HAP-1 (cell line): ENCODE measurements around the gene TEX261.
A peak's percentile ranks its signal among the peaks of the same experiment; 100 is the strongest.

Source experiments
- DNase-seq, 2 experiments: peaks; one replicate each; pipeline ENCODE4 v3.0.0-alpha.2; 2016 to 2020; ENCODE audit warnings: low spot score in 2 of 2
- H3K27me3 ChIP-seq: fragments of 250-450 bp; sonication (Bioruptor Pico); 2 replicates; pipeline ENCODE4 v1.5.1; 2020; ENCODE audit warnings: low read depth, mild to moderate bottlenecking, moderate library complexity
- H3K36me3 ChIP-seq: fragments of 250-450 bp; sonication (Bioruptor Pico); replicated peaks from 2 replicates; pipeline ENCODE4 v1.5.1; 2020; ENCODE audit warnings: mild to moderate bottlenecking
- H3K4me1 ChIP-seq: fragments of 250-450 bp; sonication (Bioruptor Pico); 2 replicates; pipeline ENCODE4 v1.5.1; 2020; ENCODE audit warnings: mild to moderate bottlenecking
- H3K4me3 ChIP-seq: fragments of 250-450 bp; sonication (Bioruptor Pico); 2 replicates; pipeline ENCODE4 v1.5.1; 2020; ENCODE audit warnings: mild to moderate bottlenecking, moderate library complexity
- H3K9me3 ChIP-seq: fragments of 250-450 bp; sonication (Bioruptor Pico); 2 replicates; pipeline ENCODE4 v1.5.1; 2020; ENCODE audit warnings: mild to moderate bottlenecking, moderate library complexity
- in situ Hi-C: fragments of 300-500 bp; cut with MboI; formaldehyde crosslinking; loops from 3 replicates; pipeline ENCODE4 v1.14.3; 2020; ENCODE audit warnings: low sequenced_read_pairs, inconsistent platforms, mixed read lengths

Gene TEX261

DNA sequence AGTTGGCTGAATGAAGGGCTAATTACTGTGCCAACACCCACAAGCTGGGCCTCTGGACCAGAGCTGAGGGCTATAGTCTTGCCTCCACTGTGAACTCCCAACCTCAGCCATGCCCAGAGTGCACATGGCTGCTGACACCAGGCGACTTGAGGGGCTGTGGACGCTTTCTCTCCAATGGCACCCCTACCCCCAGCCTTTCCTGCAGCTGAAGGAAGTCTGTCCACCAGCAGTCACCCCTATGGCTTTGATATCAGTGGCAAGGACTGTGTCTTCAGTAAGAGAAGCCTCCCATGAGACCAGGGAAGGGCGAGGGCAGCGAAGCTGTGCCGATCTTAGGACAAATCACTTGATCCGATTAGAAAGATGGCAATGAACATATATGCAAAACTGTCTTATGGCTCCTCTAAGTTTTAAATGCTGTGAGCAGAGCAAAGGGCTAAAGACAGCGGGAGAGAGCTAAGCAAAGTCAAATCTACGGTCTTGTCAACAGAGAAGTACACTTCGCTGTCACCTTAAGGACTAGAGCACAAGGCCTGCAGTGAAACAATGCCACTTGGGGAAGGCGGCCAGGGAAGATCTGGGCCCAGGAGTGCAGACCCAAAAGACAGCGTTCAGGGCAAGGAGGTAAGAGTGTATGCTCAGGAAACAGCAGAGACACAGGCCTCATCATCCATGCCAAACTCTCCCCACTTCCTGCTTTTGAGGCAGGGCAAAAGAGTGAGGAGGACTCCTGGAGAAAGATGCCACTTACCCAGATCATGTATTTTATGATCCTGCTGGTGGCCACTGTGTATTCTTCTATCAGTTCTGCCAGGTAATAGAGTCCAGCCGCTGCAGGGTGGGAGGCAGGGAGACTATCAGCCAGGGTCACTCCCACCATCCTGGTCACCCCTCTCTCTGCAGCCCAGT, 1.5 kb downstream of the TEX261 start:
- Histone ChIP-seq H3K9me3 (no peaks in the 10 kb centered on the region), H3K4me3 (peak overlapping the region; percentile 92), H3K36me3 (peaks cover 25% of the 10 kb centered on the region), H3K27me3 (no peaks in the 10 kb centered on the region), H3K4me1 (peaks cover 9% of the 10 kb centered on the region)
- in situ Hi-C loops: no loop called here
- DNase-seq: no peak

GRCh38 chr2:70991742-70992141, 2.9 kb downstream of the TEX261 start:
- DNase-seq: no peak
- H3K4me3 ChIP-seq: no peak overlapping the region
- in situ Hi-C loops: no loop called here
- no peaks in the 10 kb centered on the region for H3K9me3 ChIP-seq
- peaks cover 36% of the 10 kb centered on the region for H3K36me3 ChIP-seq
- H3K4me1 ChIP-seq: peaks cover 9% of the 10 kb centered on the region
- no peaks in the 10 kb centered on the region for H3K27me3 ChIP-seq

GRCh38 chr2:70991142-70991541, 3.5 kb downstream of the TEX261 start:
- Histone ChIP-seq H3K36me3 (peaks cover 41% of the 10 kb centered on the region), H3K9me3 (no peaks in the 10 kb centered on the region), H3K4me1 (peaks cover 9% of the 10 kb centered on the region), H3K4me3 (no peak overlapping the region), H3K27me3 (no peaks in the 10 kb centered on the region)
- in situ Hi-C loops: no loop called here
- DNase-seq: no peak

DNA sequence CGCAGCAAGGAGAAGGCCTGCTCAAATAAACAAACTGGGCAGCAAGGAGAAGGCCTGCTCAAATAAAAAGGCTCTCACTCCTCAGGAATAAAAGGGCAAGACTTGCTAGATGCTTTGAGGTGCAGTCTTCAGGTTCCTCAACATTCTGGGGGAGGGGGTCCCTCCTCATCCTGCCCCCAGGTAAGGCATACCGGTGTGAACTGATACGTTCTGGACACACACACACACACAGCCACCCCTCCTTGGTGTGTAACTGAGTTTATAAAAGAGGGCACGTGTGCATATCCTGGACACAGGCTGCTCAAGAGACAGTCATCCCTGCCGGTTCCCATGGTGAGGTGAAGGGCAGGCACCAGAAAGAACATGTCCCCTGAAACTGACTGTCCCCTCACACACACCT, 4.5 kb downstream of the TEX261 start:
- in situ Hi-C loops: no loop called here
- H3K36me3 ChIP-seq: peaks cover 46% of the 10 kb centered on the region

DNA sequence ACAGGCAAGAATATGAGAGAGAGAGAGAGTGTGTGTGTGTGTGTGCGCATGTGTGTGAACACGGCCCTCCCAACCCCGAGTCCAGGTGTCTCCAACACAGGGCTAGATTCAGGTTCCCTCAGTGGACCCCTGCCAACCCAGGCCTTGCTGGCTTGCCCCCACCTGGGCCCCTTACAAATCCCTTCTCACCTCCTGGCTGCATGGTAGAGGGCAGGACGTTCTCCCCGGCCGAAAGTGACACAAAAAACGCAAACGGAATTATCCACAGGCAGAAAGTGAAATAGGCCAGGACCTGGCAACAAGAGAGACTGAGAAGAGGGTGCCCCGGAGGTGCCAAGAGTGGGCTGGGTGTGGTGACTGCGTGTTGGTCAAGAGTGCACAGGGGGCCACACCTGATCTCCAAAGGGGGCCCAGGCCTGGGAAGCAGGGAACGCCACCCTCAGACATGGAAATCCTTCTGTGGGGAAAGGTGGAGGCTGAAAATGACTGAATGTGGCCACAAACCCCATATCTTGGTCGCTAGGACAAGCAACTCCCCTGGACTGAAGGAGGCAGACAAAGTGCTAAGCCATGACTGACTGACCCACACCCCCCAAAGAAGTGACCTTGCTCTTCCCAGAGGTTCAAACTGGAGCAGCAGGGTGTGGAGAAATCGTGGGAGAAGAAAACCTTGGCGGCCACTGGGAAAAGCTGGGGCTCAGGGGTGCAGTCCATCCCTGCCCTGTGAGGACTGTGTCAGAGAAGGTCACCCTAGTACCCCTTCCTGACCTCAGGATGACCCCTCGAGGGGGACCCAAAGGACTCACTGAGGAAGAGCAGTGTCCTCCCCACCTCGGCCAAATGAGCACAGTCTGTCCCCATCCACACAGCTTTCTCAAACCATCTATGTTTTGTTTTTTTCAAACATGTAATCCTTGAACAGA, 5.7 kb downstream of the TEX261 start:
- DNase-seq: no peak
- Histone ChIP-seq H3K27me3 (no peaks in the 10 kb centered on the region), H3K36me3 (peaks cover 46% of the 10 kb centered on the region), H3K4me3 (no peak overlapping the region), H3K4me1 (peaks cover 9% of the 10 kb centered on the region), H3K9me3 (no peaks in the 10 kb centered on the region)
- in situ Hi-C loops: no loop called here

More for the DNA sequence above, 4.5 kb downstream of the TEX261 start:
- H3K4me3 ChIP-seq: no peak overlapping the region
- H3K4me1 ChIP-seq: peaks cover 9% of the 10 kb centered on the region
- H3K9me3 ChIP-seq: no peaks in the 10 kb centered on the region
- no peaks in the 10 kb centered on the region for H3K27me3 ChIP-seq
- no peak for DNase-seq

GRCh38 chr2:70988151-70988550, 6.5 kb downstream of the TEX261 start:
- in situ Hi-C loops: no loop called here
- H3K9me3 ChIP-seq: no peaks in the 10 kb centered on the region
- peaks cover under 1% of the 10 kb centered on the region; the same call in 1 of the 2 replicates for H3K4me1 ChIP-seq
- H3K36me3 ChIP-seq: peaks cover 46% of the 10 kb centered on the region
- no peak overlapping the region for H3K4me3 ChIP-seq
- H3K27me3 ChIP-seq: no peaks in the 10 kb centered on the region
- no peak for DNase-seq

GRCh38 chr2:70987386-70987785, 7.3 kb downstream of the TEX261 start:
- H3K36me3 ChIP-seq: peaks cover 46% of the 10 kb centered on the region
- no peak overlapping the region for H3K4me3 ChIP-seq
- no peak for DNase-seq
- in situ Hi-C loops: no loop called here
- no peaks in the 10 kb centered on the region for H3K9me3 ChIP-seq
- no peaks in the 10 kb centered on the region for H3K4me1 ChIP-seq
- H3K27me3 ChIP-seq: no peaks in the 10 kb centered on the region

DNA sequence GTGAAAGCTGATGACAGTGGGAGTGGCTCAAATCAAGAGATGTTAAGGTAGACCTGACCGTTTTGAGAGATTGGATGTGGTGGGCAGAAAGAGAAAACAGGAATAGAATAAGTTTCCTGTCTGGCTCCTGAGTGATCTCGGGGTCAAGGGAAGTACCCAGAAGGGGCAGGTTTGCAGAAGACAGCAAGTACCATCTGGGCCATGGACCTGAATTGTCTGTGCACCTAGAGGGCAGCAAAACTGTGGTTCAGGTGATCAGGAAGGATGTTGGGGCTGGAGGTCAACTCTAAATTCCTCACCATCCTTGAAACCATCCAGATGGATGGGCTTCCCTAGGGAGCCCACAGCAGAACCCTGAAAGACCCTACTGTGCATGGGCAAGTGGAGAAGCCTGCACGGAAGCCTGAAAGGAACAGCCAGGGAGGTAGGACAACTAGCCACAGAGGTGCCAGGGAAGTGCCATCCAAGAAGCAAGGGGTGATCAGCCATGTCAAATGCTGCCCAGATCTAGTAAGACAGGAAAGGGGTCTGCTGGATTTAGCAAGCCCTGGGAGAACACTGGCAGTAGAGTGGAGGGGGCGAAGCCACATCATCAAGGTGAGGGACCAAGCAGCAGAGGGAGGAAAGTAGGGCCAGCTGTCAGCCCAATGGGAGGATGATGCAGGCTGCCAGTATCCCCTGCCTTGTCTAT, 8.0 kb downstream of the TEX261 start:
- Histone ChIP-seq H3K4me3 (no peak overlapping the region), H3K27me3 (no peaks in the 10 kb centered on the region), H3K9me3 (no peaks in the 10 kb centered on the region), H3K36me3 (peaks cover 45% of the 10 kb centered on the region), H3K4me1 (no peaks in the 10 kb centered on the region)
- in situ Hi-C loops: no loop called here
- no peak for DNase-seq

DNA sequence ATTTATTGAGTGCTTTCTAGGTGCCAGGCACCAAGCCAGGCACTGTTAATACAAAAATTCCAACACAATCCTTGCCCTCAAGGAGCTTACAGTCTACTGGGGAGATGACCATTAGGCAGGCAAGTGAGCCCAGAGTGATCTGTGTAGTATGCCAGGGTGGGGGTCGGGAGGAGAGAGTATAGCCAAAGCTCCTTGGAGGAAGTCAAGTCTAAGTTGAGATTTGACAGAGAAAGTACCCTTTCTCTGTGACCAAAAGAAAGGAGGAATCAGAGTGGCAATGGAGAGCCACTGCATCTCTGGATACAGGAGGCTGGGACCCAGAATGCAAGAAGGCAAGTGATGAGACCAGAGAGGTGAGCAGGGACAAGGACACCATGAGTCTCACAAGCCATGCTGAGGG, 8.7 kb downstream of the TEX261 start:
- H3K4me3 ChIP-seq: no peak overlapping the region
- peaks cover 43% of the 10 kb centered on the region for H3K36me3 ChIP-seq
- no peaks in the 10 kb centered on the region for H3K27me3 ChIP-seq
- no peaks in the 10 kb centered on the region for H3K4me1 ChIP-seq
- no peaks in the 10 kb centered on the region for H3K9me3 ChIP-seq
- DNase-seq: no peak
- in situ Hi-C loops: no loop called here

DNA sequence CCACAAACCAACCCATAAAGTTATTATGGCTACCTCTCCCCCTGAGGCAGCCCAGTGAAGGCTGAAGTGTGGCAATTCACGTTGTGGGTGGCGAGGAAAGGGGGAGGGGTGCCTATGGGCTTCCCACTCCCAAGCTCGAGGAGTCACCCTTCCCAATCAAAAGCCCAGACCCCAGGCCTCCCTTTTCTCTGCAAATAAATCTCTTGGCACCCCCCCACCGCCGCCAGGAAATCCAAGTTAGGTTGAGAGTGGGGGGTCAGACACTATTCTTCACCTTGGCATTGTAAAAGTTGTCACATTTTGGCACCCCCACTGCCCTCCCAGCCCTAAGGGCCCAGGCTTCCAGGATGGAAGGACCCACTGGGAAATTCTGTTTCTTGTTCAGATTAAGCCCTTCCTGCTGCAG, 9.4 kb downstream of the TEX261 start:
- H3K9me3 ChIP-seq: no peaks in the 10 kb centered on the region
- in situ Hi-C loops: no loop called here
- H3K36me3 ChIP-seq: peaks cover 39% of the 10 kb centered on the region
- H3K4me1 ChIP-seq: no peaks in the 10 kb centered on the region
- H3K27me3 ChIP-seq: no peaks in the 10 kb centered on the region
- DNase-seq: no peak
- H3K4me3 ChIP-seq: no peak overlapping the region

- DNase-seq: peak in 1 of 2 experiments; percentile 50
- Histone ChIP-seq H3K9me3 (no peaks in the 10 kb centered on the region), H3K27me3 (no peaks in the 10 kb centered on the region), H3K4me1 (no peaks in the 10 kb centered on the region), H3K4me3 (no peak overlapping the region), H3K36me3 (peaks cover 33% of the 10 kb centered on the region)
- in situ Hi-C loops: no loop called here
Measured at GRCh38 chr2:70984576-70985282, 9.9 kb downstream of the TEX261 start.

GRCh38 chr2:70984228-70984575, 10.5 kb downstream of the TEX261 start:
- Histone ChIP-seq H3K4me3 (no peak overlapping the region), H3K9me3 (no peaks in the 10 kb centered on the region), H3K36me3 (peaks cover 28% of the 10 kb centered on the region), H3K4me1 (no peaks in the 10 kb centered on the region), H3K27me3 (no peaks in the 10 kb centered on the region)
- in situ Hi-C loops: no loop called here
- DNase-seq: peak in 1 of 2 experiments; percentile 2
